Ishikawa (cell line): Measurements from ENCODE around the gene ARID3C.

ENCODE experiments used
- CEBPB ChIP-seq: IDR thresholded peaks from 2 replicates; pipeline ENCODE4 v1.6.1; 2012
- CREB1 ChIP-seq: IDR thresholded peaks from 2 replicates; pipeline ENCODE4 v1.6.1; 2012; ENCODE audit warnings: low read depth
- EGR1 ChIP-seq: IDR thresholded peaks from 2 replicates; pipeline ENCODE4 v1.6.1; 2012
- EP300 ChIP-seq: IDR thresholded peaks from 2 replicates; pipeline ENCODE4 v1.6.1; 2012; ENCODE audit warnings: borderline replicate concordance
- FOXM1 ChIP-seq: IDR thresholded peaks from 2 replicates; pipeline ENCODE4 v1.6.1; 2012; ENCODE audit warnings: low read depth, borderline replicate concordance
- MAX ChIP-seq: IDR thresholded peaks from 2 replicates; pipeline ENCODE4 v1.6.1; 2012
- NFIC ChIP-seq: IDR thresholded peaks from 2 replicates; pipeline ENCODE4 v1.6.1; 2012
- RAD21 ChIP-seq: IDR thresholded peaks from 2 replicates; pipeline ENCODE4 v1.6.1; 2012; ENCODE audit warnings: low read depth
- REST ChIP-seq: IDR thresholded peaks from 2 replicates; pipeline ENCODE4 v1.6.1; 2012; ENCODE audit warnings: low read depth, mild to moderate bottlenecking
- TAF1 ChIP-seq: IDR thresholded peaks from 2 replicates; pipeline ENCODE4 v1.6.1; 2012; ENCODE audit warnings: low read depth, mild to moderate bottlenecking
- TCF12 ChIP-seq: IDR thresholded peaks from 2 replicates; pipeline ENCODE4 v1.6.1; 2012; ENCODE audit warnings: low read depth
- TEAD4 ChIP-seq: IDR thresholded peaks from 2 replicates; pipeline ENCODE4 v1.6.1; 2012
- YY1 ChIP-seq: IDR thresholded peaks from 2 replicates; pipeline ENCODE4 v1.6.1; 2012; ENCODE audit warnings: low read depth
- ZBTB7A ChIP-seq: IDR thresholded peaks from 2 replicates; pipeline ENCODE4 v1.6.1; 2012; ENCODE audit warnings: low read depth
- TF ChIP-seq, protein P1 (sequence below): IDR thresholded peaks from 2 replicates; pipeline ENCODE4 v1.6.1; 2012

ARID3C gene

GRCh38 chr9:34575862-34576596 lies 52.8 kb downstream of the ARID3C start:
- no peak for TF ChIP-seq FOXM1
- no peak for TF ChIP-seq YY1
- no peak for TF ChIP-seq EGR1
- no peak for TF ChIP-seq TEAD4

- TF ChIP-seq ZBTB7A: no peak
- TF ChIP-seq EP300: no peak
- TF ChIP-seq TCF12: no peak
- TF ChIP-seq EGR1: no peak
- no peak for TF ChIP-seq MAX
- no peak for TF ChIP-seq CEBPB
- TF ChIP-seq YY1: no peak
- no peak for TF ChIP-seq FOXM1
- no peak for TF ChIP-seq NFIC
- TF ChIP-seq CREB1: no peak
- TF ChIP-seq RAD21: no peak
- no peak for TF ChIP-seq TEAD4
Measured at GRCh38 chr9:34575241-34575640, 53.6 kb downstream of the ARID3C start.

DNA sequence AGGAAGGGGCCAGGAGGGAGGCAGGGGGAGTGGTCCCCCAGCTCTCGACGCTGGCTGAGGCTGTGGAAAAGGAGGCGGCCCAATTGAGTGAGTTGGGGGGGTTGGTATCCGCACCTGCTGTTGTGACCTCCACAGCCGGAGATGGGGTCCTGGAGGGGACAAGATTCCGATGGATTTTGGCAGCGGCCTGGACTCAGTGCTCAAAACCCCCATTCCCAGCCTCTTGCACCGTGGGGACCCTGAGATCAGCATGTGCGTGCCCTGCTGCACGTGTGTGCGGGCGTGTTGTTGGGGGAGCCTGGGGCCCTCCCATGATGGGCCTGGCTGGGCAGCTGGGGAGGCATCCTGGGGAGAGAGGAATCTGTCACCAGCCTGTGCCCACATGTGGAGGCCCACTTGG lies 54.3 kb downstream of the ARID3C start:
- TF ChIP-seq ZBTB7A (no peak), TCF12 (no peak), EGR1 (no peak), RAD21 (no peak), MAX (no peak)

DNA sequence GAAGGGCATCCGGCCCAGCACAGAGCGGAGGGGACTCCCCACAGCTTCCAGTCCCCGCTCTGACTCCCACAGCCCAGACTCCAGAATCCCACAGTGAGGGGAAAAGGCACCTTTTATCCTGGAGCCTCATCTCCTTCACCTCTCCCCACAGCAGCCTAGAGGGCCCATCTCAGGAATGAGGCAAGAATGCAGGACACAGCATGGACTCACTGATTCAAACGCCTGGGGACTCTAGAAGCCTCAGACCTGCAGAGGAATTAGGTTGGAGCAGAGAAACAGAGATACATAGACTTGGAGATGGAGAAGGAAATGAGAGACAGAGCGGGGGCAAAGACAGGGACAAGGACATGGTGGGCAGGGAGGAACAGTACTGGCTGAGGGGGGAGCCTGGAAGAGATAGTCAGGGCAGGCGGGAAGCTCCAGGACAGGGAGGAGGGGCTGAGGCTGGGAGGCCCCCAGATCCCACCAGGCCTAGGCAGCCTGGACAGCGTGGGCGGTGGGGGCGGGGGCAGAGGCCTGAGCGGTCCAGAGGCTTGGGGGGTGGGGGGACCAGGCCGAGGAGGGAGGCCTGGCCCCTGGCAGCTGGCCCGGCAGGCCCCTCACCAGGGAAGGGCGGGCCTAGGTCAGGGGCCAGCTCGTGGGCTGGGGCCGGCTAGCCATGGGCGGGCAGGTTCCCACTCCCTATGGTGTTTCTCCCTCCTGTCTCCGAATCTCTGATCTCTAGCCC lies 55.1 kb downstream of the ARID3C start:
- TF ChIP-seq, protein P1, sequence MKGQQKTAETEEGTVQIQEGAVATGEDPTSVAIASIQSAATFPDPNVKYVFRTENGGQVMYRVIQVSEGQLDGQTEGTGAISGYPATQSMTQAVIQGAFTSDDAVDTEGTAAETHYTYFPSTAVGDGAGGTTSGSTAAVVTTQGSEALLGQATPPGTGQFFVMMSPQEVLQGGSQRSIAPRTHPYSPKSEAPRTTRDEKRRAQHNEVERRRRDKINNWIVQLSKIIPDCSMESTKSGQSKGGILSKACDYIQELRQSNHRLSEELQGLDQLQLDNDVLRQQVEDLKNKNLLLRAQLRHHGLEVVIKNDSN: no peak
- TF ChIP-seq ZBTB7A (no peak), FOXM1 (no peak), EGR1 (no peak), TAF1 (no peak), NFIC (no peak), CREB1 (no peak), TCF12 (no peak), EP300 (no peak), YY1 (no peak), MAX (no peak), TEAD4 (no peak), RAD21 (no peak), CEBPB (no peak), REST (no peak)

- TF ChIP-seq NFIC (no peak), MAX (no peak), TCF12 (no peak), EGR1 (no peak), EP300 (no peak), CREB1 (no peak), TEAD4 (no peak), FOXM1 (no peak), ZBTB7A (no peak), YY1 (no peak), REST (no peak), CEBPB (no peak), TAF1 (no peak), RAD21 (no peak)
- TF ChIP-seq, protein P1: no peak
Measured at GRCh38 chr9:34572628-34573027, 56.2 kb downstream of the ARID3C start.
